Measurements from ENCODE around the gene AGK.

The AGK gene

DNA sequence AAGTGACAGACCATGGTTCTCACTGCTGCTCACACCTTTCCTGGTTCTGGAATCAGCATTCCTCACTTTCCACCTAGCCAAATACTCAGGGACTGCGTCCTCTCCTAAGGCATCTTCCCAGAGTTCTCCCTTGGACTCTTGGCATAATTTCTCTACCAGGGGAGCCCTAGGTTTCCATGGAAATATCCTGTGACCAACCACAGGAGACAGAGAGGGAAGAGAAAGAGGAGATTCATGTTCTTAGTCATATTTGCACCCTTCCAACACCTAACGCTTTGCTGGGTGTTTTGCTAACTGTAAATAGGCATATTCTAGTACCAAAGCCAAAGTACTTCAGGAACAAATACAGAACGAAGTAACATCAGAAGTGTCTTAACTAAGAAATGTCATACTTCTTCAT is 122.1 kb downstream of the AGK start:
- no peak overlapping the region for H3K27ac ChIP-seq
- TF ChIP-seq, protein P1, sequence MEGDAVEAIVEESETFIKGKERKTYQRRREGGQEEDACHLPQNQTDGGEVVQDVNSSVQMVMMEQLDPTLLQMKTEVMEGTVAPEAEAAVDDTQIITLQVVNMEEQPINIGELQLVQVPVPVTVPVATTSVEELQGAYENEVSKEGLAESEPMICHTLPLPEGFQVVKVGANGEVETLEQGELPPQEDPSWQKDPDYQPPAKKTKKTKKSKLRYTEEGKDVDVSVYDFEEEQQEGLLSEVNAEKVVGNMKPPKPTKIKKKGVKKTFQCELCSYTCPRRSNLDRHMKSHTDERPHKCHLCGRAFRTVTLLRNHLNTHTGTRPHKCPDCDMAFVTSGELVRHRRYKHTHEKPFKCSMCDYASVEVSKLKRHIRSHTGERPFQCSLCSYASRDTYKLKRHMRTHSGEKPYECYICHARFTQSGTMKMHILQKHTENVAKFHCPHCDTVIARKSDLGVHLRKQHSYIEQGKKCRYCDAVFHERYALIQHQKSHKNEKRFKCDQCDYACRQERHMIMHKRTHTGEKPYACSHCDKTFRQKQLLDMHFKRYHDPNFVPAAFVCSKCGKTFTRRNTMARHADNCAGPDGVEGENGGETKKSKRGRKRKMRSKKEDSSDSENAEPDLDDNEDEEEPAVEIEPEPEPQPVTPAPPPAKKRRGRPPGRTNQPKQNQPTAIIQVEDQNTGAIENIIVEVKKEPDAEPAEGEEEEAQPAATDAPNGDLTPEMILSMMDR (IDR thresholded peaks at IDR 0.05) = no peak
- no peak for TF ChIP-seq ZFX (IDR thresholded peaks at IDR 0.05; ENCODE audit: borderline replicate concordance)

DNA sequence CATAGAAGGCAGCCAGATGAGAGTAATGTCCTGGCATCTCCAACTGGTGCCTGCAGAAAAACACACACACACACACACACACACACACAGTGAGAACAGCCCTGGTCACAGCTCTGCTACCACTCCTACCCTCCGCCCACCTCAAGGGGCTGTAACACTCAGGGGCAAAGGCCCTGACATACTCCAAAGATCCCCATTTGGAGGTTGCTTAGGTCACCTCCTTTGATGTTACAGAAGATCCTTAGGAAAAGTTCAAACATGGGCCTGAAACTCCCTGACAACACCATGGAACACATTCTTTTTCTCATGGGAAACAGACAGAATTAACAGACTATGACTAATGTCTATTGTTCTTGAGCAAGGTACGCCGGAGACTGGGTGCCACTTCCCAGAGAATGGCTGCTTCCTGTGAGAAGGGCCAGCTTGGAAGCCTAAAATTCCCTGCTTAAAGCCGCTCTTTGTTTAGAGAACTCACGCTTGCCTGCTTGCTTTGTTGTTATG is 123.0 kb downstream of the AGK start:
- TF ChIP-seq ZFX (IDR thresholded peaks at IDR 0.05; ENCODE audit: borderline replicate concordance) = no peak
- TF ChIP-seq, protein P1 (IDR thresholded peaks at IDR 0.05) = no peak
- no peak overlapping the region for H3K27ac ChIP-seq

DNA sequence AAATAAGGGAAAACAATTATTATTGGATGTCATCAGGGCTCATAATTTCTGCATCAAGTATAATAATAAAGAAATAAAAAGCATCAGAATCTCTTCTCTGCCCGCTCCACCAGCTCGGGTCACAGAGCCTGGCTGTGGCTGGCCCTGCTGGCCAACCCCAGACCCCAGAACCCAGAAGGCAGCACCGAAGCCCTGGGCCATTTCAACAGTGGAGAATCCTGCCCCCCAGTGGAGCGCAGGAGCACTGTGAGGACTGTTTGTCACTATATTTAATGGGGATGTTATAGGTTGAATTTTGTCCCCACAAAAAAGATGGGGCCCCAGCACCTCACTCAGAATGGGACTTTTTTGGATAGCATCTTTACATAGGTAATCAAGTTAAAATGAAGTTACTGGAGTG is 123.5 kb downstream of the AGK start:
- no peak overlapping the region for H3K27ac ChIP-seq

DNA sequence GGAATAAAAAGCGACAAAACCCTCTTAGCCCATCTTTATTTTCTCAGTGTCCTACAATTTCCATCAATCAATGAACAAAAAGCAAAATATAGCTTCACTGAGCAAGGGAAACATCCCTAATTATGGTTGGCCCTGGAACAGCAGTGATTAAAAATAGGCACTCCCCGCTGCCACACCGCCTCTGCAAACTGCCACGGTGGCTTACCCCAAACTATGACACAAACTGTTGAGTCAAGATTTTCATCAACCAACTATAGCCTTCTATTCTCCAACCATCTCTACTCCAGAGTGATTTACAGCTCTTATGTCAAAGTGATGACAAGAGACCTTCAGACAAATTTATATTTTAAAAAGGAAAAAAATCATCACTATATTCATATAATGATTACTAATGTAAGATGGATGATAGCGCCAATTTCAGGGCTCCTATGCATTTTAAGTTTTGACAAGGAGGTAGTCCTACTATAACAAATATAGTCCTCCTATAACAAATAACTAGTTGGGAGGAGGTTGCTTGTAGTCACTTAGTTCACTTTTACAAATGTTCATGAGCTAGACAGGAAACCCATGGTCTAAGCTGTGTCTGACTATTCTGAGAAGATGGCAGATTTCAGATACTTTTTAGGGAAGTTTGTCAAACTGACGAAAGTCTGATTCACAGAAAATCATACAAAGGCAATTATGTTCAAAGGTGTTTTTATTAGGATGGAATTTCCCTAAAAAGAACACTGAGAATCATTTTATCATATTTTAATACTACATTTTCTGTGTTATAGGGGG is 124.4 kb downstream of the AGK start:
- TF ChIP-seq, protein P1 (IDR thresholded peaks at IDR 0.05) = no peak
- TF ChIP-seq ZFX (IDR thresholded peaks at IDR 0.05; ENCODE audit: borderline replicate concordance) = no peak
- no peak overlapping the region for H3K27ac ChIP-seq

More for the DNA sequence above, 123.5 kb downstream of the AGK start:
- TF ChIP-seq, protein P1 (IDR thresholded peaks at IDR 0.05) = peak; percentile 79
- TF ChIP-seq ZFX (IDR thresholded peaks at IDR 0.05; ENCODE audit: borderline replicate concordance) = no peak

DNA sequence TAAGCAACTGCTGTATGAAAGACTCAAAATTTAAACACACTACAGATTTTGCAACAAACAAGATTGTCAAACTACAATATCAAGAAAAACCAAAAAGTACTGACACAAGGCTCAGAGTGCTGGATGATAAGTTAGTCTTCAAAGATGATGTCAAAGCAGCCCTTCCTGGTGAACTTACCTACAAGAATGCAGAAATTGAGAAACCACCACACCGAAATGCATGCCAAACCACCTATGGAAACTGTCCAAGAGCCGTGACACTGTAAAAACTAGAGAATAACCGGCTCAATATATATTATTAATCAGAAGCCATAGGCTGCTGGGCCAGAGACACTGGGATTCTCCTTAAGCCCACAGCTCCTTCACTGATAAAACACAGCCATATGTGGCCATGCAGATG is 125.4 kb downstream of the AGK start:
- H3K27ac ChIP-seq = no peak overlapping the region
- no peak for TF ChIP-seq ZFX (IDR thresholded peaks at IDR 0.05; ENCODE audit: borderline replicate concordance)
- TF ChIP-seq, protein P1 (IDR thresholded peaks at IDR 0.05) = no peak

DNA sequence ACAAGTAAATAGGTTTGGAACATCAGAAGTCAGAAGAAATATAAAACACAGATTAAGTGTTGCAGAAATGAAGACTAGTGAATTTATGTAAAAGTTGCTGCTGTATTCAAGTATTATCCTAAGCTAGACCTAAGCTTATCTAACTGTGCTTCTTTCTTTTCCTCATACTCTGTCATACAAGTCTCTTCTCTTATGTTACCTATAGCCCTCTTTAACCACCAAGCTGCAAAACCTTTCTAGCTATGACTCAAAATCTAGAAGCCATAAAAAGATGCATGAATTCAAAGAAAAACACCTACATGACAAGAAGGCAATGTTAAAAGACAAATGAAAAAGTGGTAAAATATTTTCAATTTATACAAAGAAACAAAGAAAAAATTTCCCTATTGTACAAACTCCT is 127.8 kb downstream of the AGK start:
- no peak for TF ChIP-seq ZFX (IDR thresholded peaks at IDR 0.05; ENCODE audit: borderline replicate concordance)
- no peak overlapping the region for H3K27ac ChIP-seq

DNA sequence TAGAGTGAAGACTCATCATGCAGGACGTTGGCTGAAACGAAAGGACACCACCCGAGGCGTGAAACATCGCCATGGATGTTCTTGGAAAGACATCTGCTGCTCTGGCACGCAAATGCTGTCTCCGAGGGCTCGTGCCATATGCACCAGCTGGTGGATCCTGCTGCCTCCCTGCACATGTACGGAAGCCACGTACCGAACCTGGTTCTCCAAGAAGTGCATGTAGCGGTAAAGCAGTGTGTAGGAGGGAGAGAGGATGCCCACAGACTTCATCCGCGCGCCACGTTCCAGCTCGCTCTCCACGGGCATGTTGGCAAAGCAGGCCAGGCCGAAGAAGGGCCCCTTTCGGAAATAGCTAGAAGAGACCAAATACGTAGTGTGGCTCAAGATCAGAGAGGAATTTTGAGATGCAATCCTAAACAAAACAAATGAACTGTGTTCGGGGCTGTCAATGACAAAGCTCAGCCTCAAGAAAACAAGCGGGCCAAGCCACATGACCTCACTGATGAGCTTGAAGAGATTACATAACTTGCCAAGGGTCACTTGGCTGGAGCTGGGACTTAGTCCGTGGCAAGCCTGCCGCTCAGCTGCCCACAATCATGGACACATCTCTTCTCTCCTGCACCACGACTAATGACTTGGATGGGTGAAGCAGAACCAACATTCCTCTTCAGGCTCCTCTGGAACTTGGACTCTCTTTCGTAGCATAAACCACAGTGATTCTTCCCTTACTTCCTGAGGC is 134.2 kb downstream of the AGK start:
- TF ChIP-seq, protein P1 (IDR thresholded peaks at IDR 0.05) = no peak
- no peak for TF ChIP-seq ZFX (IDR thresholded peaks at IDR 0.05; ENCODE audit: borderline replicate concordance)
- H3K27ac ChIP-seq = no peak overlapping the region
